Measurements from ENCODE around the gene CDC73. TPM values are rescaled to one million over a fixed set of nuclear protein-coding genes. Genes with fewer than 3 reads are reported as not detected.

Gene CDC73
- total and polyA plus RNA-seq, 11 donors = 8.3 to 57.3 (median 50.6) TPM

DNA sequence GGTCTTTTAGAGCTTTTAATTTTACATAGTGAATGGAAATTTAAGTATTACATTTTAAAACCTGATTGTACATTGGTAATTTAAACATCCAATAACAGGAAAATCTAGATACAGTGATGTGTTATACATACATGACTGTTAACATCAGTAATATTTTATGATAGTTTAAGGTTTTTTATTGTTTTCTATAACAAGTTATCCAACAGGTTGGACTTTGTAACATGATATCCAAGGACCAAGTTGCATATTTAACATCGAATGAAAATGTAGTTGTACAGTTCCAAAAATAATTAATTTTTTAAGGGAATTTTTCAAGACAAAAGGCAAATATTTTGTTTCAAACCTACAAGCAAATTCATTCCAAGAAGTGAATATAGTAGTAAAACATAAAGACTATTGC, 31.0 kb upstream of the CDC73 start:
- 82 to 91% (median 87%) methylated on average over 1 of the region's 1 CpG for WGBS, 4 donors
- Histone ChIP-seq H3K27me3 (no peaks in the 10 kb centered on the region), H3K27ac (no peak overlapping the region), H3K4me1 (peaks cover 0 to 11% (median 0%) of the 10 kb centered on the region in 12 donors), H3K9me3 (no peaks in the 10 kb centered on the region), H3K36me3 (peaks cover 0 to 96% (median 41%) of the 10 kb centered on the region in 9 donors), H3K4me3 (no peak overlapping the region)
- ATAC-seq = no peak
- TF ChIP-seq, protein P1, sequence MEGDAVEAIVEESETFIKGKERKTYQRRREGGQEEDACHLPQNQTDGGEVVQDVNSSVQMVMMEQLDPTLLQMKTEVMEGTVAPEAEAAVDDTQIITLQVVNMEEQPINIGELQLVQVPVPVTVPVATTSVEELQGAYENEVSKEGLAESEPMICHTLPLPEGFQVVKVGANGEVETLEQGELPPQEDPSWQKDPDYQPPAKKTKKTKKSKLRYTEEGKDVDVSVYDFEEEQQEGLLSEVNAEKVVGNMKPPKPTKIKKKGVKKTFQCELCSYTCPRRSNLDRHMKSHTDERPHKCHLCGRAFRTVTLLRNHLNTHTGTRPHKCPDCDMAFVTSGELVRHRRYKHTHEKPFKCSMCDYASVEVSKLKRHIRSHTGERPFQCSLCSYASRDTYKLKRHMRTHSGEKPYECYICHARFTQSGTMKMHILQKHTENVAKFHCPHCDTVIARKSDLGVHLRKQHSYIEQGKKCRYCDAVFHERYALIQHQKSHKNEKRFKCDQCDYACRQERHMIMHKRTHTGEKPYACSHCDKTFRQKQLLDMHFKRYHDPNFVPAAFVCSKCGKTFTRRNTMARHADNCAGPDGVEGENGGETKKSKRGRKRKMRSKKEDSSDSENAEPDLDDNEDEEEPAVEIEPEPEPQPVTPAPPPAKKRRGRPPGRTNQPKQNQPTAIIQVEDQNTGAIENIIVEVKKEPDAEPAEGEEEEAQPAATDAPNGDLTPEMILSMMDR (IDR thresholded peaks at IDR 0.05) = no peak
- TF ChIP-seq POLR2A (IDR thresholded peaks at IDR 0.05) = no peak
- intact Hi-C loops (cut with DNase I) = no loop called here
- DNase-seq = no peak

DNA sequence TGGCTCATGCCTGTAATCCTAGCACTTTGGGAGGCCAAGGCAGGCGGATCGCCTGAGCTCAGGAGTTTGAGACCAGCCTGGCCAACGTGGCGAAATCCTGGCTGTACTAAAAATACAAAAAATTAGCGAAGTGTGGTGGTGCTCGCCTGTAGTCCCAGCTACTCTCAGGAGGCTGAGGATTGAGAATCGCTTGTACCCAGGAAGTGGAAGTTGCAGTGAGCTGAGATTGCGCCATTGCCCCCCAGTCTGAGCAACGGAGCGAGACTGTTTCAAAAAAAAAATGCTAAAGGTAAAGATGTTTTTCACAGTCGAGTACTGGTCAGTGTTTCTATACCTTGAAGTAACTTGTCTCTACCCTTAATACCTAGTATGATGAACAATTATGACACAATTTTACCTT, 27.7 kb upstream of the CDC73 start:
- no peaks in the 10 kb centered on the region for H3K4me1 ChIP-seq
- H3K27me3 ChIP-seq = no peaks in the 10 kb centered on the region
- 92 to 96% (median 95%) methylated on average over 11 of the region's 11 CpGs for whole genome bisulfite sequencing, 4 donors
- no peak for ATAC-seq
- no peak overlapping the region for H3K27ac ChIP-seq
- no peak overlapping the region for H3K4me3 ChIP-seq
- intact Hi-C loops (cut with DNase I) = no loop called here
- no peaks in the 10 kb centered on the region for H3K9me3 ChIP-seq
- DNase-seq = no peak
- TF ChIP-seq, protein P1 (IDR thresholded peaks at IDR 0.05) = no peak
- no peak for TF ChIP-seq POLR2A (IDR thresholded peaks at IDR 0.05)
- peaks cover 0 to 100% (median 70%) of the 10 kb centered on the region in 9 donors for H3K36me3 ChIP-seq

DNA sequence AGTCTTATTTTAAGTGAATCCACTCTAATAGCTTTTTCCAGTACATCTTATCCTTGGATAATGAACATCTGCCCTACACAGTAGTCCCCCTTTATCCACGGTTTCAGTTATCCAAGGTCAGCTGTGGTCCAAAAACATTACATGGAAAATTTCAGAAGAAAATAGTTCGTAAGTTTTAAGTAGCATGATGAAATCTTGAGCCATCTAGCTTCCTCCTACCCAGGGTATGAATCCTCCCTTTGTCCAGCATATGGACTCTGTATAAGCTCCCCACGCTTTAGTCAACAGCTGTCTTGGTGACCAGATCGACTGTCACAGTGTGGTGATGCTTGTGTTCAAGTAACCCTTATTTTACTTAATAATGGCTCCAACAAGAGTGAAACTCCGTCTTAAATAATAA, 19.2 kb upstream of the CDC73 start:
- TF ChIP-seq, protein P1 (IDR thresholded peaks at IDR 0.05) = no peak
- no peak for TF ChIP-seq POLR2A (IDR thresholded peaks at IDR 0.05)
- peaks cover 3 to 25% (median 13%) of the 10 kb centered on the region in 12 donors for H3K4me1 ChIP-seq
- no peak for DNase-seq
- intact Hi-C loops (cut with DNase I) = loop anchor here in 3 of 10 donors (5.0 to 10.0 kb wide), 3 partner anchors 48 to 298 kb away; partner anchors contain the start of genes RGS2 (in 2 of the 3), RO60 (in 1 of the 3) and UCHL5 (in 1 of the 3)
- WGBS, 4 donors = 86 to 91% (median 91%) methylated on average over 5 of the region's 5 CpGs
- no peak overlapping the region for H3K4me3 ChIP-seq
- ATAC-seq = no peak
- H3K36me3 ChIP-seq = peaks cover 0 to 36% (median 32%) of the 10 kb centered on the region in 9 donors
- no peak overlapping the region for H3K27ac ChIP-seq
- H3K9me3 ChIP-seq = no peaks in the 10 kb centered on the region
- H3K27me3 ChIP-seq = no peaks in the 10 kb centered on the region

DNA sequence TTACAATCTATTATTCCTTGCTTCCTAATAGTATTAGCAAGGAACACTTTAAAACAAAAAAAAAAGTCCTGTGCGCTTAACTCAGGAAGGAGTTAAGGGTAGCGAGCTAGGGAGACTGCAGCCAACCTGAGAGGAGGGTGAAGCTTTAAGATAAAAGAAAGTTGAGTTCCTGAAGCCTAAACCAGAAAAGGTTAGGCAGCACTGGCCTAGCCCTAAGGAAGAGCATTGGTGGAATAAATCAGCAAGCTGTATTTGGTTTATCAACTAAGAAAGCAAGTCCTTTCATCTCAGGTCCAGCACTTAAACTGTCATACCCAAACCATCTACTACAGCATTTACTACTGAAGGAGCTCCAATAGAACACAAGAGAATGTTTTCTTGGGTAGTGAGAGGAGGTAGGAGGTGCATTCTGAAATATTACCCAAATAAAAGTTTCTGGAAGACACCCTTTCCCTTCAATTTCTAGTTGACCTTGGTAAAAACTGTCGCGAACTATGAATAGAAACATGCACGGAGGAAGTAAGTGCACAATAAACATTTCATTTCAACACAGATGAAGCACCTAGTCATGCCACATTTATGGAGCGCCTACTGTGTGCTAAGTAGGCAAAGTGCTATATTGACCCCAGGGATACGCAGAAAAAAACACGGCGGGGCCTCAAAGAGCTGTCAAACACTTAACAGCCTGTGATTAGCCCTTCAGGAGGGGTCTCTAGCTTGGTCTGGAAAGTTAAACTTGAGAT, 17.9 kb upstream of the CDC73 start:
- Histone ChIP-seq H3K27me3 (no peaks in the 10 kb centered on the region), H3K27ac (peak overlapping the region; percentile 70 to 99 (median 92)), H3K4me3 (peak overlapping the region; percentile 78 to 96 (median 88)), H3K36me3 (peaks cover 0 to 23% (median 19%) of the 10 kb centered on the region in 9 donors), H3K4me1 (peaks cover 3 to 25% (median 13%) of the 10 kb centered on the region in 12 donors), H3K9me3 (no peaks in the 10 kb centered on the region)
- intact Hi-C loops (cut with DNase I) = loop anchor here in 5 of 10 donors (2.0 to 10.0 kb wide), 6 partner anchors 17 to 299 kb away; partner anchors contain the start of genes CDC73 (in 2 of the 5), RGS2 (in 2 of the 5), RO60 (in 2 of the 5) and UCHL5 (in 2 of the 5)
- no peak for DNase-seq
- WGBS, 4 donors = 31 to 38% (median 32%) methylated on average over 9 of the region's 9 CpGs
- no peak for ATAC-seq
- no peak for TF ChIP-seq POLR2A (IDR thresholded peaks at IDR 0.05)
- TF ChIP-seq, protein P1 (IDR thresholded peaks at IDR 0.05) = no peak

Data from heart left ventricle (tissue), 16 donors.